B cell (primary cell): ENCODE data around the gene CTNNA1. TPM values are rescaled to one million over a fixed set of nuclear protein-coding genes. Genes with fewer than 3 reads are reported as not detected.

Experiments used
- ATAC-seq: fragments of 200-7000 bp; cut with Tn5 transposase; one replicate; pipeline ENCODE4 v1.10.0; 2021; ENCODE audit warnings: low read depth, mild to moderate bottlenecking, moderate number of reproducible peaks, moderate library complexity
- CTCF ChIA-PET: fragments of 350-600 bp; sonication (Branson Sonifier 250); formaldehyde crosslinking; loops from one replicate; lab custom pipeline; 2021; ENCODE audit warnings: antibody characterized with exemption, inconsistent platforms; lab: Charles Lee
- POLR2A ChIA-PET: fragments of 350-600 bp; sonication (Branson Sonifier 250); formaldehyde crosslinking; loops from one replicate; lab custom pipeline; 2021; ENCODE audit warnings: antibody characterized with exemption; lab: Charles Lee
- DNase-seq: peaks from one replicate; pipeline ENCODE4 v3.0.0; 2013
- H2AFZ ChIP-seq: 2 replicates; pipeline ENCODE4 v1.6.1; 2012; ENCODE audit warnings: mild to moderate bottlenecking, low read depth, low read length; ENCODE audit not compliant: insufficient read depth, poor library complexity, severe bottlenecking
- H3K27ac ChIP-seq, 2 donors: 1 replicate in 1 of 2; 2 replicates in 1 of 2; pipeline ENCODE4 v1.5.1; 2012 to 2013; ENCODE audit warnings: low read length in 2 of 2, mild to moderate bottlenecking in 2 of 2, moderate library complexity in 1 of 2
- H3K27me3 ChIP-seq, 4 experiments: fragments of 200-600 bp in 1 of 4; sonication (generic) in 1 of 4; replicated peaks in 1 of 4; 1 replicate in 2 of 4; 2 replicates in 2 of 4; pipeline versions ENCODE4 v1.6.1 to v1.7.0; 2013 to 2016; ENCODE audit warnings: low read length in 3 of 4, mild to moderate bottlenecking in 2 of 4, mixed read lengths in 1 of 4, moderate library complexity in 1 of 4; ENCODE audit not compliant: insufficient read depth in 4 of 4, control insufficient read depth in 3 of 4; ENCODE audit errors: control extremely low read depth in 1 of 4
- H3K36me3 ChIP-seq, 2 experiments: replicated peaks in 1 of 2; 1 replicate in 1 of 2; 2 replicates in 1 of 2; pipeline versions ENCODE4 v1.6.1 to v1.7.1; 2013; ENCODE audit warnings: low read length in 1 of 2; ENCODE audit not compliant: insufficient read depth in 2 of 2, control insufficient read depth in 1 of 2; ENCODE audit errors: control extremely low read depth in 1 of 2, extremely low read depth in 1 of 2
- H3K4me1 ChIP-seq, 2 donors: fragments of 200-600 bp in 1 of 2; sonication (generic) in 1 of 2; 1 replicate in 1 of 2; 2 replicates in 1 of 2; pipeline versions ENCODE4 v1.5.1 to v1.6.1; 2013 to 2017; ENCODE audit warnings: low read length in 2 of 2; ENCODE audit not compliant: control insufficient read depth in 2 of 2, insufficient read depth in 2 of 2
- H3K4me2 ChIP-seq: replicated peaks from 2 replicates; pipeline ENCODE3; 2012; ENCODE audit warnings: mild to moderate bottlenecking, low read depth, low read length; ENCODE audit not compliant: poor library complexity, severe bottlenecking
- H3K4me3 ChIP-seq, 5 experiments: fragments of 200-600 bp in 1 of 5; sonication (generic) in 1 of 5; 1 replicate in 3 of 5; 2 replicates in 2 of 5; pipeline versions ENCODE4 v1.5.1 to v1.7.0; 2011 to 2016; ENCODE audit warnings: low read length in 4 of 5, mild to moderate bottlenecking in 4 of 5, low read depth in 2 of 5, control low read depth in 1 of 5, moderate library complexity in 1 of 5; ENCODE audit not compliant: insufficient read depth in 1 of 5; ENCODE audit errors: control extremely low read depth in 1 of 5, extremely low read depth in 1 of 5
- H3K79me2 ChIP-seq: fragments of 200-600 bp; sonication (generic); one replicate; pipeline ENCODE4 v1.6.0; 2016; ENCODE audit warnings: low read length; ENCODE audit not compliant: control insufficient read depth, insufficient read depth
- H3K9ac ChIP-seq: fragments of 200-600 bp; sonication (generic); 2 replicates; pipeline ENCODE4 v1.6.1; 2017; ENCODE audit warnings: mild to moderate bottlenecking, low read length, moderate library complexity
- H3K9me3 ChIP-seq, 3 donors: one replicate each; pipeline versions ENCODE4 v1.6.1 to v1.7.1; 2013; ENCODE audit warnings: low read length in 2 of 3; ENCODE audit not compliant: control insufficient read depth in 2 of 3, insufficient read depth in 1 of 3; ENCODE audit errors: control extremely low read depth in 1 of 3
- H4K20me1 ChIP-seq: 2 replicates; pipeline ENCODE4 v1.6.0; 2012; ENCODE audit warnings: mild to moderate bottlenecking, low read length; ENCODE audit not compliant: insufficient read depth, control insufficient read depth, poor library complexity, severe bottlenecking
- H3K27ac Mint-ChIP-seq: one replicate; pipeline ENCODE4 v1.8.0; 2021; ENCODE audit warnings: mixed read lengths
- H3K27me3 Mint-ChIP-seq: one replicate; pipeline ENCODE4 v1.8.0; 2021; ENCODE audit warnings: mixed read lengths
- H3K4me1 Mint-ChIP-seq: one replicate; pipeline ENCODE4 v1.8.0; 2021; ENCODE audit warnings: mixed read lengths
- H3K4me3 Mint-ChIP-seq: one replicate; pipeline ENCODE4 v1.8.0; 2021; ENCODE audit warnings: mixed read lengths
- H3K9me3 Mint-ChIP-seq: one replicate; pipeline ENCODE4 v1.8.0; 2022; ENCODE audit warnings: mixed read lengths; ENCODE audit not compliant: insufficient read depth
- CTCF ChIP-seq: fragments of 200-600 bp; IDR thresholded peaks from one replicate; pipeline ENCODE4 v1.8.0; 2022; ENCODE audit warnings: antibody characterized with exemption, mild to moderate bottlenecking
- EZH2 ChIP-seq: IDR thresholded peaks from 2 replicates; pipeline ENCODE4 v1.6.1; 2012; ENCODE audit warnings: borderline replicate concordance, low read depth, mild to moderate bottlenecking, moderate library complexity, low read length; ENCODE audit not compliant: insufficient read depth, poor library complexity, severe bottlenecking
- WGBS: methylation state at CpG from one replicate; pipeline ENCODE4 v1.1.5; 2013; ENCODE audit warnings: missing lambda C conversion rate; ENCODE audit not compliant: insufficient coverage; 5-methylcytosine and 5-hydroxymethylcytosine counted together
- intact Hi-C: fragments of 100-400 bp; cut with micrococcal nuclease; formaldehyde crosslinking; loops from one replicate; pipeline ENCODE4 v1.10.0; 2022
- polyA plus RNA-seq: library from polyadenylated mRNA; depleted of rRNA; stranded (reverse); fragments of >200 nt; gene quantifications from 2 replicates; pipeline ENCODE4 v1.2.3, GENCODE V29; 2012
- total RNA-seq, 2 donors: library from RNA; stranded (reverse); fragments of 120-200 nt in 1 of 2; gene quantifications; 1 replicate in 1 of 2; 2 replicates in 1 of 2; pipeline versions ENCODE4 v1.2.3 to v1.2.4, GENCODE V29; 2013 to 2022

The CTNNA1 gene
- total and polyA plus RNA-seq, 2 donors (not counting 1 experiment from before 2014, with no cell fraction given), result 22.7 to 96.0 TPM

DNA sequence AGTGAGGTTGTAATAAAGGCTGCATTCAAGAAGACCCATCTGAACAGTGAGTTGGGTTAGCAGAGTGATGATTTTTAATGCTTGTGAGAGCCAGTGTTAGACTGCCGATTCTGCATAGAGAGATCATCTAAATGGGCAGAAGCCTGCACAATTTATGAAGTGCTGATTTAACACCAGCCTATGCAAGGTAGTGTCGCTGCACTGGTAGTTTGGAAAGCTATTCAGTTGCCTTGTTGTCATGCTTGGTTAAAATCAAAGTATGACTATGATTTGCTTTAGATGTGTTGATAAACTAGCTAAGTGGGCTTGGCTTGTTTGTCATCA lies 122.3 kb downstream of the CTNNA1 start:
- H3K9ac ChIP-seq, result no peak overlapping the region
- ATAC-seq (no peak), DNase-seq (no peak)
- no peak overlapping the region for H3K27ac Mint-ChIP-seq
- H3K9me3 ChIP-seq, result no peaks in the 10 kb centered on the region
- H3K4me1 ChIP-seq, result no peaks in the 10 kb centered on the region
- H3K9me3 Mint-ChIP-seq, result peaks cover 4% of the 10 kb centered on the region
- H3K79me2 ChIP-seq, result no peaks in the 10 kb centered on the region
- H3K4me1 Mint-ChIP-seq, result peaks cover 3% of the 10 kb centered on the region
- no peaks in the 10 kb centered on the region for H3K36me3 ChIP-seq
- no peak for TF ChIP-seq EZH2
- TF ChIP-seq CTCF, result no peak
- H3K4me2 ChIP-seq, result no peak overlapping the region
- no peaks in the 10 kb centered on the region for H3K27me3 Mint-ChIP-seq
- intact Hi-C loops, result no loop called here
- no peak overlapping the region for H3K27ac ChIP-seq
- H3K4me3 Mint-ChIP-seq, result no peak overlapping the region
- no peak overlapping the region for H2AFZ ChIP-seq
- CTCF ChIA-PET, result interaction anchor here (1.4 kb wide), 1 partner anchor 10 kb away, joined by 3 read pairs; no protein-coding TSS in a partner anchor
- H3K4me3 ChIP-seq, result no peak overlapping the region
- no peaks in the 10 kb centered on the region for H4K20me1 ChIP-seq
- no peaks in the 10 kb centered on the region for H3K27me3 ChIP-seq
- WGBS, result 100% methylated on average over 2 of the region's 2 CpGs
- POLR2A ChIA-PET, result no interaction called here

DNA sequence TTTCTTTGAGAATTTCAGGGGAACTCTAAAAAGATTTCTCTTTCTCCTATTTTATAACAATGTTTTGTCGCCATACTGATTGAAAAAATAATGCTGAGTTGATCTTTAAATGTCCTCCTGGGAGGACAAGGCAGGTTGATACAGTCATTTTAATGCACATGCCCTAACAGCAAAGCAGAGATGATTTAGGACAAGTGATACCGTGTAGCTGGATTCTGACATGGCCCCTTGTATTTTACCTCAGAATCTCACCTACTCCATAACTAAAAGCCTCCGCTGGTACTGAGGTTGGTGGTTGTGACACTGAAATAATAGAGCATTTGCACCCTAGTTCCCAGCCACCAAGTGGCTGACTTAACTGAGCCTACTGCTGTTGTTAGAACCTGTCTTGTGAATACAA lies 122.7 kb downstream of the CTNNA1 start:
- H3K27me3 ChIP-seq, result no peaks in the 10 kb centered on the region
- no peaks in the 10 kb centered on the region for H3K79me2 ChIP-seq
- no peak overlapping the region for H2AFZ ChIP-seq
- WGBS, result no CpG with 5 or more reads among the region's 3 CpGs
- no peak overlapping the region for H3K4me2 ChIP-seq
- no peaks in the 10 kb centered on the region for H3K36me3 ChIP-seq
- TF ChIP-seq EZH2 (no peak), CTCF (no peak)
- CTCF ChIA-PET, result interaction anchor here (1.4 kb wide), 1 partner anchor 9 kb away, joined by 3 read pairs; no protein-coding TSS in a partner anchor
- no peaks in the 10 kb centered on the region for H3K9me3 ChIP-seq
- H3K9ac ChIP-seq, result no peak overlapping the region
- intact Hi-C loops, result no loop called here
- H3K27ac Mint-ChIP-seq, result no peak overlapping the region
- H3K4me3 ChIP-seq, result no peak overlapping the region
- no peak overlapping the region for H3K4me3 Mint-ChIP-seq
- H3K27ac ChIP-seq, result no peak overlapping the region
- peaks cover 4% of the 10 kb centered on the region for H3K4me1 Mint-ChIP-seq
- H3K9me3 Mint-ChIP-seq, result peaks cover 4% of the 10 kb centered on the region
- ATAC-seq (no peak), DNase-seq (no peak)
- H3K4me1 ChIP-seq, result no peaks in the 10 kb centered on the region
- POLR2A ChIA-PET, result no interaction called here
- H3K27me3 Mint-ChIP-seq, result no peaks in the 10 kb centered on the region
- no peaks in the 10 kb centered on the region for H4K20me1 ChIP-seq
